Stomach (tissue), 4 donors: ENCODE measurements around the gene EIF2A.

Experiments
- EP300 ChIP-seq: sonication (generic); formaldehyde crosslinking; IDR thresholded peaks from one replicate; pipeline ENCODE4 v1.6.1; 2017; ENCODE audit warnings: antibody characterized with exemption
- POLR2A ChIP-seq, 4 donors: fragments of 450-650 bp; IDR thresholded peaks; one replicate each; pipeline ENCODE4 v1.6.1; 2016; ENCODE audit warnings: antibody characterized with exemption in 4 of 4, control low read depth in 2 of 4, mild to moderate bottlenecking in 1 of 4, moderate library complexity in 1 of 4
- POLR2AphosphoS5 ChIP-seq, 3 donors: sonication (generic); formaldehyde crosslinking; IDR thresholded peaks; one replicate each; pipeline ENCODE4 v1.6.1; 2016; ENCODE audit warnings: antibody characterized with exemption in 3 of 3
- TF ChIP-seq, protein P1 (sequence below), 7 experiments: fragments of 450-650 bp in 4 of 7; fragments of 200-600 bp in 3 of 7; sonication (generic) in 3 of 7; IDR thresholded peaks; one replicate each; pipeline ENCODE4 v1.5.1; 2016 to 2019; ENCODE audit warnings: antibody characterized with exemption in 7 of 7, control low read depth in 2 of 7, mild to moderate bottlenecking in 1 of 7

DNA sequence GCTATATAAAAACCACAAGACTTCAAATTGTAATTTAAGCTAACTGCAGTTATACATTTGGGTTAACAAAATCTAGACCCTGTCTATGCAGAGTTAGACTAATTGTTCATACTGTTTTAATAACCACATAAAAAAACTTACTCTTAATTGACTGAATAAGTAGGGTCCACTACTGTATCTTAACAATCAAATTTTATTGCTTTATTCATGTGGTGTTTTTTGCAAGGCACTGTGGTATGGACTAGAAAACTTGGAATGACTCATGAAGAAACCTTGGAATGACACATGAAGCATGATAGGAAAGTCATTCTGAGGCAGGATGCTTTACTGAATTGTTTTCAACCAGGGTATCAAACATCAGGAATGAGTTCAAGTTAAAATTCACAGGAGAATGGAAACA, 2.5 kb upstream of the EIF2A start:
- TF ChIP-seq, protein P1, sequence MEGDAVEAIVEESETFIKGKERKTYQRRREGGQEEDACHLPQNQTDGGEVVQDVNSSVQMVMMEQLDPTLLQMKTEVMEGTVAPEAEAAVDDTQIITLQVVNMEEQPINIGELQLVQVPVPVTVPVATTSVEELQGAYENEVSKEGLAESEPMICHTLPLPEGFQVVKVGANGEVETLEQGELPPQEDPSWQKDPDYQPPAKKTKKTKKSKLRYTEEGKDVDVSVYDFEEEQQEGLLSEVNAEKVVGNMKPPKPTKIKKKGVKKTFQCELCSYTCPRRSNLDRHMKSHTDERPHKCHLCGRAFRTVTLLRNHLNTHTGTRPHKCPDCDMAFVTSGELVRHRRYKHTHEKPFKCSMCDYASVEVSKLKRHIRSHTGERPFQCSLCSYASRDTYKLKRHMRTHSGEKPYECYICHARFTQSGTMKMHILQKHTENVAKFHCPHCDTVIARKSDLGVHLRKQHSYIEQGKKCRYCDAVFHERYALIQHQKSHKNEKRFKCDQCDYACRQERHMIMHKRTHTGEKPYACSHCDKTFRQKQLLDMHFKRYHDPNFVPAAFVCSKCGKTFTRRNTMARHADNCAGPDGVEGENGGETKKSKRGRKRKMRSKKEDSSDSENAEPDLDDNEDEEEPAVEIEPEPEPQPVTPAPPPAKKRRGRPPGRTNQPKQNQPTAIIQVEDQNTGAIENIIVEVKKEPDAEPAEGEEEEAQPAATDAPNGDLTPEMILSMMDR (IDR thresholded peaks at IDR 0.05): no peak
- TF ChIP-seq POLR2A (IDR thresholded peaks at IDR 0.05) (no peak), POLR2AphosphoS5 (IDR thresholded peaks at IDR 0.05) (no peak), EP300 (no peak)
